Measurements from ENCODE around the gene SMG6.

SMG6 gene

GRCh38 chr17:2070241-2071023 lies 233.2 kb downstream of the SMG6 start:
- DNase-seq: no peak

GRCh38 chr17:2068519-2069051 lies 235.0 kb downstream of the SMG6 start:
- DNase-seq: no peak

GRCh38 chr17:2068031-2068518 lies 235.5 kb downstream of the SMG6 start:
- no peak for DNase-seq

GRCh38 chr17:2067608-2068024 lies 236.0 kb downstream of the SMG6 start:
- no peak for DNase-seq

- no peak for DNase-seq
These were observed 236.5 kb downstream of the SMG6 start for GRCh38 chr17:2067048-2067561.

GRCh38 chr17:2065949-2066400 lies 237.6 kb downstream of the SMG6 start:
- no peak for DNase-seq

- no peak for DNase-seq
These were observed 238.4 kb downstream of the SMG6 start for GRCh38 chr17:2064980-2065785.

GRCh38 chr17:2064520-2064971 lies 239.0 kb downstream of the SMG6 start:
- DNase-seq: no peak

- DNase-seq: no peak
These were observed 239.5 kb downstream of the SMG6 start for GRCh38 chr17:2064147-2064489.

- DNase-seq: no peak
These were observed 240.1 kb downstream of the SMG6 start for GRCh38 chr17:2063261-2064146.

GRCh38 chr17:2062571-2063183 lies 240.9 kb downstream of the SMG6 start:
- no peak for DNase-seq

- DNase-seq: no peak
These were observed 242.1 kb downstream of the SMG6 start for GRCh38 chr17:2061441-2061958.

- no peak for DNase-seq
These were observed 242.7 kb downstream of the SMG6 start for GRCh38 chr17:2060681-2061440.

GRCh38 chr17:2060385-2060658 lies 243.3 kb downstream of the SMG6 start:
- no peak for DNase-seq

- DNase-seq: no peak
These were observed 243.8 kb downstream of the SMG6 start for GRCh38 chr17:2059547-2060384.

- no peak for DNase-seq
These were observed 244.7 kb downstream of the SMG6 start for GRCh38 chr17:2058586-2059546.

- no peak for DNase-seq
These were observed 245.6 kb downstream of the SMG6 start for GRCh38 chr17:2057760-2058585.

GRCh38 chr17:2057175-2057759 lies 246.3 kb downstream of the SMG6 start:
- DNase-seq: no peak

All from NCI-H2029 treated with DMSO at 0.1 percent for 48 hours (cell line).